HG03571 (cell line): ENCODE measurements around the gene CLEC2L.
"Not testable (repeated sequence)": the region's sequence is repeated elsewhere in the genome, so short reads cannot be mapped to it uniquely, and the experiment has no call there.

ENCODE experiments used
- ATAC-seq: cut with Tn5 transposase; IDR thresholded peaks from one replicate; pipeline ENCODE4 v1.9.1; 2021; ENCODE audit not compliant: unreplicated experiment

CLEC2L gene

DNA sequence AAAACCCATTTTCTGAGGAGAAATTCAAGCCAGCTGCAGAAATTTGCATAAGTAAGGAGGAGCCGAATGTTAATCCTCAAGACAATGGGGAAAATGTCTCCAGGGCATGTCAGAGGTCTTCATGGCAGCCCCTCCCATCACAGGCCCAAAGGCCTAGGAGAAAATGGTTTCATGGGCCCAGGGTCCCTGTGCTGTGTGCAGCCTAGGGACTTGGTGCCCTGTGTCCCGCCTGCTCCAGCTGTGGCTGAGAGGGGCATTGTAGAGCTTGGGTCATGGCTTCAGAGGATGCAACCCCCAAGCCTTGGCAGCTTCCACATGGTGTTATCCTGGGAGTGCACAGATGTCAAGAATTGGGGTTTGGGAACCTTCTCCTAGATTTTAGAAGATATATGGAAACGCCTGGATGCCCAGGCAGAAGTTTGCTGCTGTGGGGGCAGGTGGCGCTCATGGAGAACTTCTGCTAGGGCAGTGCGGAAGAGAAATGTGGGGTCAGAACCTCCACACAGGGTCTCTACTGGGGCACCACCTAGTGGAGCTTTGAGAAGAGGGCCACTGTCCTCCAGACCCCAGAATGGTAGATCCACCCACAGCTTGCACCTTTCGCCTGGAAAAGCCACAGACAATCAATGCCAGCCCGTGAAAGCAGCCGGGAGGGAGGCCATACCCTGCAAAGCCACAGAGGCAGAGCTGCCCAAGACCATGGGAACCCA is 30.7 kb downstream of the CLEC2L start:
- ATAC-seq: not testable (repeated sequence)

DNA sequence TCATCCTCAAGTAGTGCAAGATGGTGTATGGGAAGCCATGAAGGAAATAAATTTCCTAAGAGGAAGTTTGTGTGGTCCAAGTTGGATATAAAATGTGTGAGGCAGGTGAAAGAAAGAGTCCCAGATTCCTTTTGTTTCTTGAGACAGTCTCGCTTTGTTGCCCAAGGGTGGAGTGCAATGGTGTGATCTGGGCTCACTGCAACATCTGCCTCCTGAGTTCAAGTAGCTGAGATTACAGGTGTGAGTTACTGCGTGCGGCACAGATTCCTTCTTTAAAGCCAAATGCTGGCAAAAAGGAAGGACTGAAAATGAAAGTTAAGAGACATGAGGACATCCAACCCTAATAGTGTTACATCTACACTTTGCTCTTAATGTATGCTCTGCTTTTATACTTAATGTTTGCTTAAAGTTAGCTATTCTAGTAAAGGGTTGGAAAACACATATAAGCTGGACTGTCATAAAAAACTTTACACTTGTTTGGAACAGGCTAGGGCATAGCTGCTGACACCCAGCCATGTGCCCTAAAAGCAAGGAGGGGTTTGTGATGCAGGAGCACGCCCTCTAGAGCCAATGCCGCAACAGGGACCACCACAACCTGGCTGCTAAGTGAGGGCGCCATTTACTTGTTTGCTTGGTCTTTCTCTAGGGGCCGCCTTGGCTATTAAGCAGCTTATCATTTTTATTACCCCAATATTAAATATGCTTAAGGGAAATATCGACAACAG is 34.5 kb downstream of the CLEC2L start:
- ATAC-seq: no peak

DNA sequence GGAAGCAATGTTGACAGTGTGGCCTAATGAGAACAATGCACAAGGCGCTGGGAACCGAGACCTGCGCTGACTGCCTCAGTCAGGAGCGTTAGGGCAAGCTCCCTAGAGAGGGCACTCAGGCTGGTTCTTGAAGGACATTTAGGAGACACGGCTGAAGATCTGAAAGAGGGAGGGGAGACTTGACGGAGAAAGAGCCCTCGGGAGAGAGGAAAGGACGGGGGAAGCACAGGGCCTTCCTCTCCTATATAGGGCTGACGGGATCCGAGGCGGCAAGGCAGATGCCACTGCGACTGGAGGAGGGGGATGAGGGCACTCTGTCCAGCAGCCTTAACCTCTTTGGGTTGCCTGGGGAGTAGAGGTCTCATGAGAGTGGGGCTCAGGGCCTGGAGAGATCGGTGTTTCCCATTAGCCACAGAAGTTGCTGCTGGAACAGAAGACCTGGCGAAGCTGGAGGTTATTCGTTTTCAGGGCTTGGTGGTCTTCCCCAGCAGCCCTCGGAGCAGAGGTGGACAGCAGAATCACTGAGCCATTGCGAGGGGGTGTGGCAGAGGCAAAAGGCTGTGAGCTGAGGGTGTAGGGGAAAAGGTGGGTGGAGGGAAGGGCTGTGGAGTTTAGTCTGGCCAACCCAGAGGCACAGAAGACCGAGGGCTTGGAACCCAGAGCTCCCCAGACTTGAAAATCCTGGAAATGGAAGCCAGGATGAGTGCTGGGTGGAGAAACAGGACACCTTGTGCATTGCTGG is 36.0 kb downstream of the CLEC2L start:
- ATAC-seq: no peak

DNA sequence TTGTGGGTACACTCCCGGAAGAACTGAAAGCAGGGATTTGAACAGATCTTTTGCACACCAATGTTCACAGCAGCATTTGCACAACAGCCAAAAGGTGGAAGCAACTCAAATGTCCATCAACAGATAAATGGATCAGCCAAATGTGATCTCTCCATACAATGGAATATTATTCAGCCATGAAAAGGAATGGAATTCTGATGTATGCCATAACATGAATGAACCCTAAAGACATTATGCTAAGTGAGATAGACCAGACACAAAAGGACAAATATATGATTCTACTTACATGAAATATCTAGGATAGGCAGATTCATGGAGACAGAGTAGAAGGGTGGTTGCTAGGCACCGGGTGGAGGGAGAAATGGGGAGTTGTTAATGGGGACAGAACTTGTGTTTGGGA is 36.7 kb downstream of the CLEC2L start:
- no peak for ATAC-seq

DNA sequence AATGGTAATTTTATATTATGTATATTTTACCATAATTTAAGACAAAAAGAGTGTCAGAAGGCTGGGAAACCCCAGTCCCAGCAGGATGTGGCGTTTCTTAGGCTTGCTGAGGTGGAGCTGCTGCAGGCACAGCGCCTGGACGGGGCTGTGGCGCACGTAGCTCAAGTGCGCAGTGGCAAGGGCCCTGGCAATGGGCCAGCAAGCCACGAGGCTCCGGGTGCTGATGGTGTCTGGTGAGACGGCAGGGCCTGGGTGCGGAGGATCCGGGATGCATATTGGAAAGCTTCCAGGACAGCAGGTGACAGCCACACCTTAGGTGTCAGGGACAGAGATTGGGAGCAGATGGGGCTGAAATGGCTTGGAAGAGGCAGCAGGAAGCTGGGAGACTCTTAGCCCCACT is 37.2 kb downstream of the CLEC2L start:
- no peak for ATAC-seq

DNA sequence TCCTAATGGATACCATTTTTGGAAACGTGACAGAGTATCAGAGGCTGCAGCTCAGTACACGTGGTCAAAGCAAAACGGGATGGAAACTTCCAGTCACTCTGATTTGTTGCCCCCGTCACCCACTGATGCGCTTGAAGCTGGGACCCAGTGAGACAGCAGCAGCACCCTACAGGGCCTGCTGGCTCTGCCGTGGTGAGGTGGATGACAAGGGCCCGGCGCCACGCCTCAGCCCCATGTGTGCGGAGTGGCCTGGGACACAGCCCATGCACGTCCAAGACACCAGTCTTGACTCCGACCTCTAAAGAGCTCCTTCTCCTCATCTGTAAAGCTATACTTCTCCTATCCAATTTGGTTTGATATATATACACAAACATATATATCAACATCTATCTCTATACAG is 39.0 kb downstream of the CLEC2L start:
- no peak for ATAC-seq

DNA sequence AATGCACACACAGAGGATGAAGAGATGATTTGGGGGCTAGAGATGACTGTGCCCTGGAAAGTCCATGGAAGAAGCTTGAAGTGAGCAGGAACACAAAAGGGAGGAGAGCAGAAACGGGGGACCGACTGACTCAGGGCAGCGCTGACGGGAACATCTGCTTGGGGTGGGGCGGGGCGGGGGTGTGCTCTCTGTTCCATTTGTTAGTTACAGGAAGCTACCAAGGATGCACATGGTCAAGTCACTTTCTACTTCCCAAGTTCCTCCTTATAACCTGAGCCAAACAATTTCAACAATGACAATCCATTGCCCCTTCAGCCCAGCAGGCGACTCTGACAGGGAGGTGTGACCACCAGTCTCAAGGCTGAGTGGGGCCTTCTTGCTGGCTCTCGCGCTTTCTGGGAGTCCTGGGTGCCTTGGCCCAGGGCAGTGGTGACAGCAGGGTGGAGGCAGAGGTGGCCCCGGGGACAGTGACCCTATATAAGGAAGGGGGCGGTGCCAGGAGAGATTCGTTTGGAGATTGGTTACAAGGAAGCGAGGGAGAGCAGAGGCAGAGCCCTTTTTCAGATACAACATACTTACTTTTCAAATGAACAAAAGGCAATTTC is 39.6 kb downstream of the CLEC2L start:
- ATAC-seq: no peak

DNA sequence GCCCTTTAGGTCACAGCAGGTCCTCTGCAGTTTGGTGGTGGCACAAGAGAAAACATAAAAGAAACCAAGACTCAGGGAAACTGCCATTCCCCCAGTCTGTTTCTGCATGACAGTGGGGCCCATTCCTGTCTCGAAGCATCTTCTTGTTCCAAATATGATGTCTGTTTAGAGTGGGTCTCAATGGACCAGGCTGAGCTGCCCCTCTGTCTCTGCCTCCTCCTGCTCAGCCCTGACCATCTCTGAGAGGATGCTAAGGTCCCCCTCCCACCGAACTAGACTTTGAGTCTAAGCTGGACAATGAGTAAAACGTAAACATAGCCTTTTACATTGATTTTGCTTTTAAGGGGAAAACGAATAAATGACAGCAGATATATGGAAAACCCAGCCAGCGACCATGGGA is 40.4 kb downstream of the CLEC2L start:
- ATAC-seq: no peak

DNA sequence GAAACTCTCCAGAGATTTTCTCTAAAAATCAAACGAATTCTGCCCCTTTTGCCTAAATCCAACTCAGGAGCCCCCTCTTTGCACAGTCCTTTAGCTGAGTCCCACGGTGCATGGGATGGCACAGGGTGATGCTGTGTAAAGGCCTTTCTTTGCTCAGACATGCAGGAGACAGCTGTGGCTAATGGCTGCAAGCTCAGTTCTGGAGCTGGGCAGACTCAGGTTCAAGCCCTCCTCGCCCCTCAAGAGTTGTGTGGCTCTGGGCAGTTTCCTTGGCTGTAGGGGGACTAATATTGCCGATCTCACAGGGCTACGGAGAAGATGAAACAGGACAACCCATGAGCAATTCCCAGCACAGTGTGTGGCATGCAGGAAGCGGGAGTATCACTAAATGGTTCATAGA is 42.6 kb downstream of the CLEC2L start:
- ATAC-seq: no peak

DNA sequence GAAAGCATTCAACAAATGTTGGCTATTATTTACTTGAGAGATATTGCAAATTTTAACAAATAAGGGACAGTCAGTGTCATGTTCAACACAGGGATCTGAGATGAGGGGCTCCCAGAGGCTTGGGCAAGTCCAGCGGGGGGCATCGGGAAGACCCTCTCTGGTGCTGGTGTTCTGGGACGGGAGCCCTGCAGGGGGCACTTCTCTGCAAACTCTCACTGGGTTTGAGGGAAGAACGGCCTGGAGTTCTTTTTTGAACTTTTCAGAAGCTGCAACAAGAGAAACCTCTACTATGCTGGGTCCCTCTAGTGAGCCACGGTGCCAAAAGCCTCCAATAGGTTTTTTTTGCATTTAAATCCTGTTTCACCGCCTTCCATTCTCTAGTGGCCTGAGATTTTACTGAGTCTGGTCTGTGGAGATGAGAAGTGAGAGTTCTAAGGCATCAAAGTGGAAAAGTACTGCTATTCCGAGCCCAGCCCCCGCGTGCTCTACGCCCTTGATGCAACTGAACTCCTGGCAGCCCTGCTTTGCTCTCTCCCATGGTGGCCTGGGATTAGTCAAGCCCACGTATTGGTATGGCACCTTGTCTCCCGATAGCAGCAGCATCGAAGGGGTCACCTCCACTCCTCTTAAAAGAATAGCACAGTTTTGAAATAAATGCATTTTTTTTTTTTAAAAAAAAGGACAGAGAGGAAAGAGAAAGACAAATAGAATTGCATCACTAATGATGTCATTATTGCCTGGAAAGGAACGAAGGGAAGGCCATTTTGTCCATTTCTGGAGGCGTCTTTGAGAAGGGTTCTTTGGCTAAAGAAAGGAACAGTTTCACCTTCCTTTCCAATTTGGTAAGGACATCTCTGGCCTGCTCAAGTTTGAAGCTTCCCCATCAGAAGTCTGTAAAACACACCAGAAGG is 43.5 kb downstream of the CLEC2L start:
- no peak for ATAC-seq

DNA sequence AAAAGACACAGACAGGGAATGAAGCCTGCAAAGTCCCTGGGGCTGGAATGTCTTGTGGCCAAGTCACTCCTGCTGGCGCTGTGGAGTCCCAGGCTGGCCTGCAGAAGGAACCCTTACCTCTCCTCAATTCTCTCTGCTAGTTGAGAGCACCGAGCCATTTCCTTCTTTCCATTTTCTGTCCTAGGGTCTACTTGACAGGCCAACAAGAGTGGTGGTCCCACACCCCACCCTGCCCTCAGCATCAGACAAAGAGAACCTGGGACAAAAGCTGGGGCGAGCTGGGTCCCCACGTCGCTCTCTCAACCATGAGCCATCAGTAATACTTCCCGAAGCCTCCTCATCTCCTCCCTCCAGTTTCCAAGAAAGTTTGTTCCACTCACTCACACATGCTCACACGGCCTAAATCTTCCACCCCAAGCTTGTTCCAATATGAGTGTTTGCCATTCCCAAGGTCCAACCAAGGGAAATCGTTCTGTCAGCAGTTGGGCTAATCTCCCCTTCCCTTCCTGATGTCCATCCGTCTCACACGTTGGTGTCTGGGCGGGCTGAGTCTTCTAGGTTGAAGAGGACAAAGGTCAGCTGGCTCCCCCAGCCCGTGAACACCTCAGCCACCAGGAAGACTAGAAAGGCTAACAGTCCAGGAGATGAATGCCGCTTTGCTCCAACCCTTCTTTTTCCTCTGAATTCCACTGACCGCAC is 44.3 kb downstream of the CLEC2L start:
- no peak for ATAC-seq

DNA sequence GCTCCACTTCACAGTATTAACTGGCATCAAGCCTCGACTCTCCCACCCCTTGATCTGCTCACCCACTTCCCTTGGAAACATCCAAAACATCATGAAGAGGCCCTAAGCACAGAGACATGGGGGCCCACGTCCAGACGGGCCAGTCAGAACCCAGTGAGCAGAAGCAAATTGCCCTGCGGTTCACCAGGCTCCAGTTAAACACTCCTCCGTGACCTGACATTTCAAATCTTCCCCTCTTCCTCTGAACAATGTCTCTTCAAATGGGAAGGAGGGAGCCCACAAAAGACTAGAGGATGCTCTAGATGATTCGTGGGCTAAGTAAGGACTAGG is 44.8 kb downstream of the CLEC2L start:
- ATAC-seq: no peak

DNA sequence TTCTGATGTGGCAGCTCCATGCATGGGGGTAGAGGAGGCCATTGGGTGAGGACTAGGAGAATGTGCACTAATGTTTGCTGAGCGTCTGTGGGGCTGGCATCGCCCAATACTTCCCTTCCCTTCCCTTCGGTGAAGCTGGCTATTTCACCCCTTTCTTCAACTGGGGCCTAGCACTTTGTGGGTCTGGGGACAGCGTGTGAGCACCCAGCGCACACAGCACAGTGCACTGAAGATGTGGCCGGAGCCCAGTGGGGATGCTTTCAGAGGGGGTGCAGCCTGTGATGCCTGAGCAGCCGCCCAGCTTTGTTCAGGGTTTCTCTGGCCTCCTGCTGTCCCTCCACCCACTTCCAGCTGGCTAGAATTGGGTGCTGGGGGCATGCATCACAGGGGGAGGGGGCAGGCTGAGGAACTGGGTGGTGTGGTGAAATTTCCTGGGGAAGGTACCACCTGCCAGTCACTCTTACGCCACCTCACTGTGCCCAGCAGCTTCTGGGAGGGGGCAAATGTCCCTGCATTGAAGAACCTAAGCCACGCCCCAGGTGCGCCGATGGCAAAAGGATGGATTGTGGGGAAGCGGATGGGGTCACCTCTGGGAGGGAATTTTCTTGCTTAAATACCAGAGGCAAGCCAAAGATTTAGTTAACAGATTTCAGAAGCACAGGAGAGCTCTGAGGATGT is 45.5 kb downstream of the CLEC2L start:
- no peak for ATAC-seq

DNA sequence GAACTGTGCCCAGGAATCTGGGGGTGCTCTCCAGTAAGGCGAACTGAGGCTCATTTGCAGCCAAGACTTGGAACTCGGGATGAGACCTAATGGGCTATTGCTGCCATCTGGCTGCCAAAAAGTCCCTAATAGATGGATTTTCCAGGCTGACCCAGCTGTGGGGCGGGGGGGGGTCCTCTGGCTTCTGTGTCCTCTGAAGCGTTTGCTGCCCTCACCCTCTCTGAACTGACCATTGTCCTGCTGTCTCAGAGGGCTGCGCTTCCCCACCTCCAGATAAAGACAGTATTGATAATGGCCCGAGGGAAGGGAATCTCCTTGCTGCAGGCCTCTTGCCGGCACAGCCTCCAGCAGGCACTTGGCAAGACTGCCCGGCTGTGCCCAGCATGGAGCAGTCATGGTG is 46.6 kb downstream of the CLEC2L start:
- ATAC-seq: no peak

DNA sequence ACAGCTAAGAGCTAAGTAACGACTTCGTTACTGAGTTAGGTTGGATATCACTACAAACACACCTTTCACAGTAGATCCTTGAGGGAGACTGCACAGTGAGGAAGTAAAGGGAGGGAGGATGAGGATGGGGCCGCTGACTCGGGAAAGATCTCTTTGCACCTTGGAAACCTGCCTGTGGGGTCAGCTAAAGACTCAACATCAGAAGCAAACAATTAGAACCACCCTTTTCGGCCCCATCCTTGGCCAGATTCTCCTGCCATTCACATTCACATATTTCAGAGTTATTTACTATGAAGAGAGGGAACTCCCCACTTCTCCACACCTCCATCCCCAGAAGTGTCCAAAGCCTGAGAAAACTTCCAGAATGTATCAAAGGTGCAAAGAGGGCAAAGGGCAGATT is 47.1 kb downstream of the CLEC2L start:
- no peak for ATAC-seq

DNA sequence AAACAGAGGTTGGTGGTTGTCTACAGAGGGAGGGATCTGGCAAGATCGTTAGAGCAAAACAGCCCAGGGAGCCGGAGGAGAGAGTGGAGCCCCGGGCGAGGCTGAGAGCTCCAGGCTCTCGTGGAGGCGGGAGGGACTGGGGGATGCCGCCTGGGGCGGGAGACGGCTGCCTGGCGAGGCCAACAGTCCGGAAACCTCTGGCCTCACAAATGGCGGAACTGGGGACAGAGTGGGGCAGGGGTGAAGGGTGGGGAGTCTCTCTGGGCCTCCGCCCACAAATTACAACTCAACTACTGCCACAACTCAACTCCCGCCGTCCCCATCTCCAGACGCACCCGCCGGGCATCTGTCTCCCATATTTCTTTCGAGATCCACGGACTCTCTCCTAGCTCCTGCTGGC is 47.7 kb downstream of the CLEC2L start:
- ATAC-seq: no peak

DNA sequence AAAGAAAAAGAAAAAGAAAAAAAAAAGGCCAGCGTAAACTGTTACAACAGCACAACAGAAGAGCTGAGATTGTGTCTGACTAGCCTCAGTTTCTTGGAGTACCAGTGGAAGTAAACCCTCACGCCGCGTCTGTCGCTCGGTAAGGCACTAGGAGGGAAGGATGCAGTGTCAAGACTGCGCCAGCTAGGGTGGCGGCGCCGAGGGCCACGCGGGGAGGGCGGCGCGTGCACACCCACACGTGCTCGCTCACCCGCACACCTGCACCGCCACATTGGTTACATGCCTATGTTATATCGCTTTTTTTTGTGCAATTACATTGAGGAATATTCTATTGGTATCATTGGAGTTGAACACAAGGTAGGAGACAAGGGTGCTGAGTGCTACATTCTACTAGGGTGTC is 48.2 kb downstream of the CLEC2L start:
- ATAC-seq: no peak

DNA sequence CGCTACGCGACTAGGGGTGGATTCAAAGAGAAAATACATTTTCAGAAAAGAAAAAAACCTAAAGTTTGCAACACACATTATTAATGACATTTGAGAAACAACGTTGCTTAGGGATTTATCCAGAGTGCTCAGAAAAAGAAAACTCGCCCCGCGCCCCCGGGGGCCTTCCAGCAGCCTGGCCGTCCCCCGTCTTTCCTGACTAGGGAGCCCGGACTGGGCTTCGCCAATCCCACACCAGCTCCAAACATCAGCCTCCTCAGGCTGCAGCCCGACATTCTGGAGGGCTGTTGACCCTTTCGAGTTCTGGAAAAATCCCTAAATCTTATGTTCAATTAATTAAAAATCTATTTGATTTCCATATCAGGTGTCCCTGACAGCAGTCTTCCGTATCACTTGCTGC is 48.6 kb downstream of the CLEC2L start:
- no peak for ATAC-seq

DNA sequence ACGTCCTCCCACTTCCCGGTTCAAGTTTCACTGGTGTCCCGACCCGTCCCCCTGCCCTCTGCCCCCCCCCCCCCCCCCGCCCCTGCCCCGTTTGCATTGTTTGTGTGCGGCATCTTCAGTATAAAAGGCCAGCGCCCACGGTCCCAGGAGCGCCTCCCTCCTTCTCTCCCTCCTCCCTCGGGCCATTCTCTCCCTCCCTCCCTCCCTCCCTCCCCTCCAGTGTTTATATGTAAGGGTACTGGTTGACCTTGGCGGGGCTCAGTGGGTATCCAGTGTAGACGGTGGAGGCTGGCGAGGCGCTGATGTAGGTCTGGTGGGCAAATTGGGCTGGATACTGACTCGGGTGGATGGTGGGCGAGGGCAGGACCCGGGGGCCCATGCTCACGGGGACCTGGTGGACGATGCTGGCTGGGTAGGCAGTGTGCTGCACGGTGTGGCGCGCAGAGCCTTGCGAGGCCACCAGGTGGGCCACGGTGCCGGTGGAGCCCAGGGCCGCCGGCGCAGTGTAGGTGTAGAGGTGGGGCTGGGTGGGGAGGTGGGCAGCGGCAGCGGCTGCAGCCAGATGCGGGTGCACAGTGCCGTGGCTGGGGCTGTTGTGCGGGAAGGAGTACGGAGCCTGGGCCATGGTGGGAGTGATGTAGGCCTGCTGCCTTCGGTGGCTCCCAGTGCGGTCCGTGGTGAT is 49.4 kb downstream of the CLEC2L start:
- no peak for ATAC-seq
